ENCODE measurements around the gene EZH2. TPM values are rescaled to one million over a fixed set of nuclear protein-coding genes. Genes with fewer than 3 reads are reported as not detected.
A peak's percentile ranks its signal among the peaks of the same experiment; 100 is the strongest.

The EZH2 gene
- polyA plus RNA-seq, 2 donors = 11.0 to 11.7 TPM

DNA sequence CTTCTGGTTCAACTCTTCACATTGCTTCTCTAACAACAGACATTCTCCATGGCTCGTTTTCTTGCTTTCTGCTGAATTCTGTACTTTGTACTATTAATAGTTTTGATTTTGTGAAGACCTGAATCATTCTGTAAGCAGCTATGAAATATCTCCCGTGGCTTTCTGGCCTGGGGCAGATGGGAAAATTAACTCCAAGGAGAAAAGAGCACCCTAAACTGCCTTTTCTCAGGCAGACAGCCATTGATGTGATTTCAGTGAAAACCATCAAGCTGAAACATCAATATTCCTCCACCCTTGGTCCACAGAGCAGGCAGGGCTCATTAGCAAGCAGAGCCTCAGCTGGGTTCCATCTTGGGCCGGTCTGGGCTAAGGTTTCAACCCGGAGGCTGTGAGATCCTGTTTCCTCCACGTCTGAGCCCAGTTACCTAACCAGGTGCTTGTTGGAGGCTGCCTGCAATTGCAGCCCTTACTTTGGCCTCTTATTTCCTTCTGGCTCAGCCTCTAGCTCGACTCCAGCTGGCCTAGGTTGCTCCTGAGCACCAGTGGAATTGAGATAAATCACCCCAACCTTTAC lies 21.1 kb upstream of the EZH2 start:
- Histone ChIP-seq H3K9me3 (ENCODE audit: control insufficient read depth in 2 of 2, insufficient read depth in 1 of 2, low read depth in 1 of 2, low read length in 1 of 2) (no peaks in the 10 kb centered on the region), H3K36me3 (ENCODE audit: control insufficient read depth in 2 of 2, insufficient read depth in 2 of 2, low read length in 1 of 2) (no peaks in the 10 kb centered on the region), H3K27me3 (ENCODE audit: control insufficient read depth in 1 of 2, insufficient read depth in 2 of 2, low read length in 2 of 2) (no peaks in the 10 kb centered on the region), H3K27ac (ENCODE audit: low read depth in 2 of 2, low read length in 1 of 2) (no peak overlapping the region), H3K4me3 (ENCODE audit: low read depth in 1 of 2, low read length in 2 of 2) (no peak overlapping the region), H3K4me1 (ENCODE audit: control insufficient read depth in 2 of 2, insufficient read depth in 2 of 2, low read length in 1 of 2) (peaks cover 0 to 2% of the 10 kb centered on the region in 2 donors)
- WGBS, 2 donors = 32 to 56% methylated on average over 6 of the region's 6 CpGs

DNA sequence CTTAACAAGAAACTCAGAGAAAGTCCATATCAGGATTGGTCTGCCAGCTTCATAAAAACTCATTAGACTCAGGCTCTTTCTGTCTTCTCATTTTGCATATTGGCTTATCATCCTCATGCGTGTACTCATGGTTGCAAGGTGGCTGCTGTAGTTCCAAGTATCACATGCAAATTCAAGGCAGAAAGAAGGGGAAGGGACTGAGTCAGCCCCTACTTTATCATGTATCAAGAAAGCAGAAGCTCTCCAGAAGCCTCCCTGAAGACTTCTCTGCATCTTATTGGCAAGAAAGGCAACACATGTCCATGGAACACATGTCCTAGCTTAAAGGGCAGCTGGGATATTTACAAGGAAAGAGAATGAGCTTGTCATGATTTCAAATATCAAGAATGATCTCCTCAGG lies 19.4 kb upstream of the EZH2 start:
- H3K4me3 ChIP-seq (ENCODE audit: low read depth in 1 of 2, low read length in 2 of 2) = no peak overlapping the region
- no peaks in the 10 kb centered on the region for H3K9me3 ChIP-seq (ENCODE audit: control insufficient read depth in 2 of 2, insufficient read depth in 1 of 2, low read depth in 1 of 2, low read length in 1 of 2)
- WGBS, 2 donors = 91 to 98% methylated on average over 1 of the region's 1 CpG

DNA sequence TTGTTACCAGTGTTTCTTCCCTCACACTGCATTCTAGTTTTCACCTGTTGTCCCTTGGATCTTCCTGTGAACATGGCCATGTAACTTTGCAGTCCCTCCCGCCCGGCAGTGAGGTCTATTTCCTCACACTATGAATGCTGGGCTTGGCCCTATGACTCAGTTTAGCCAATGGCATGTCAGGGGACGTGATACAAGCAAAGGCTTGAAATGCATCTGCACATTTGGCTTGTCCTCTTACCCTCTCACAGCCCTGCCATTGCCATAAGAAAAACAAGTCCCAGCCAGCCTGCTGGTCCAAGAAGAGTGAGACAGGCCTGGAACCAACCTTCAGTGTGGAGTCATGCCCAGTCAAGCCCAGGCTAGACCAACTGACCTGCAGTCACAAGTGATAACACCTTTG lies 17.1 kb upstream of the EZH2 start:
- H3K27me3 ChIP-seq (ENCODE audit: control insufficient read depth in 1 of 2, insufficient read depth in 2 of 2, low read length in 2 of 2) = no peaks in the 10 kb centered on the region
- H3K27ac ChIP-seq (ENCODE audit: low read depth in 2 of 2, low read length in 1 of 2) = peak overlapping the region in 1 of 2 donors; percentile 59

More for the DNA sequence above, 19.4 kb upstream of the EZH2 start:
- Histone ChIP-seq H3K27me3 (ENCODE audit: control insufficient read depth in 1 of 2, insufficient read depth in 2 of 2, low read length in 2 of 2) (no peaks in the 10 kb centered on the region), H3K36me3 (ENCODE audit: control insufficient read depth in 2 of 2, insufficient read depth in 2 of 2, low read length in 1 of 2) (no peaks in the 10 kb centered on the region), H3K27ac (ENCODE audit: low read depth in 2 of 2, low read length in 1 of 2) (no peak overlapping the region), H3K4me1 (ENCODE audit: control insufficient read depth in 2 of 2, insufficient read depth in 2 of 2, low read length in 1 of 2) (peaks cover 0 to 2% of the 10 kb centered on the region in 2 donors)

DNA sequence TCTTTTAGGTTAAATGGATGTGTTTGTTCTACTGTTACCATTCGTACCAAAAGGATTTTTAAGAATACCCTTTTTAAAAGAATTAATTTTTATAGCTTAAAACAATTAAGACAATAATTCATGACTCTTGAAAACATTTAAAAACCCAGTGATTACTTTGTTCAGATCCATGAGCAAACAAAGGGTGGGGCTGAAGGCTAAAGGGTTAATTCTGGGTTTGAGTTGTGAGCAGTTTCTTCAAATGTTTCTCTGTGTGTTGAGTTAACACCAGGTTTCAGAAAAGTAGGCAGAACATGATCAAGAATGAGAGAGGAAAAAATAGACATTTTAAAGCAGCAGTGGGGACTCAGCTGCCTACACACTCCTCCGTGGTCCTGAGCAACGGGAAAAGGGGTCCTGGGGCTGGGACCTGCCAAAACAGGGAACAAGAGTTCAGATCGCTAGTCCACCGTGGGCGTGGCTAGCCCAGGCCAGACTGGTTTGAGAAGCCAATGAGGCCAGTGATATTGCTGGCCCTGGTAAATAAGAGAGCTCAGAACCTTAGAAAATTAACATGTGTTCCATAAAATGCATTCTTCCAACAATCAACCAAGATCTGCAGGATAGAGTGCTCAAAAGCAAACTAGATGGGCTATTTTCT lies 14.9 kb upstream of the EZH2 start:
- Histone ChIP-seq H3K4me3 (ENCODE audit: low read depth in 1 of 2, low read length in 2 of 2) (no peak overlapping the region), H3K27me3 (ENCODE audit: control insufficient read depth in 1 of 2, insufficient read depth in 2 of 2, low read length in 2 of 2) (no peaks in the 10 kb centered on the region), H3K36me3 (ENCODE audit: control insufficient read depth in 2 of 2, insufficient read depth in 2 of 2, low read length in 1 of 2) (no peaks in the 10 kb centered on the region), H3K9me3 (ENCODE audit: control insufficient read depth in 2 of 2, insufficient read depth in 1 of 2, low read depth in 1 of 2, low read length in 1 of 2) (no peaks in the 10 kb centered on the region), H3K4me1 (ENCODE audit: control insufficient read depth in 2 of 2, insufficient read depth in 2 of 2, low read length in 1 of 2) (peaks cover 0 to 2% of the 10 kb centered on the region in 2 donors), H3K27ac (ENCODE audit: low read depth in 2 of 2, low read length in 1 of 2) (peak overlapping the region in 1 of 2 donors; percentile 47)
- WGBS, 2 donors = 37 to 46% methylated on average over 6 of the region's 6 CpGs

More for the DNA sequence above, 17.1 kb upstream of the EZH2 start:
- Histone ChIP-seq H3K4me3 (ENCODE audit: low read depth in 1 of 2, low read length in 2 of 2) (no peak overlapping the region), H3K4me1 (ENCODE audit: control insufficient read depth in 2 of 2, insufficient read depth in 2 of 2, low read length in 1 of 2) (peaks cover 0 to 2% of the 10 kb centered on the region in 2 donors), H3K36me3 (ENCODE audit: control insufficient read depth in 2 of 2, insufficient read depth in 2 of 2, low read length in 1 of 2) (no peaks in the 10 kb centered on the region), H3K9me3 (ENCODE audit: control insufficient read depth in 2 of 2, insufficient read depth in 1 of 2, low read depth in 1 of 2, low read length in 1 of 2) (no peaks in the 10 kb centered on the region)
- 46 to 65% methylated on average over 3 of the region's 3 CpGs for WGBS, 2 donors

- WGBS, 2 donors = 63 to 76% methylated on average over 2 of the region's 2 CpGs
- Histone ChIP-seq H3K27ac (ENCODE audit: low read depth in 2 of 2, low read length in 1 of 2) (no peak overlapping the region), H3K4me3 (ENCODE audit: low read depth in 1 of 2, low read length in 2 of 2) (no peak overlapping the region), H3K27me3 (ENCODE audit: control insufficient read depth in 1 of 2, insufficient read depth in 2 of 2, low read length in 2 of 2) (peaks cover 0 to 2% of the 10 kb centered on the region in 2 donors), H3K36me3 (ENCODE audit: control insufficient read depth in 2 of 2, insufficient read depth in 2 of 2, low read length in 1 of 2) (no peaks in the 10 kb centered on the region), H3K4me1 (ENCODE audit: control insufficient read depth in 2 of 2, insufficient read depth in 2 of 2, low read length in 1 of 2) (no peaks in the 10 kb centered on the region), H3K9me3 (ENCODE audit: control insufficient read depth in 2 of 2, insufficient read depth in 1 of 2, low read depth in 1 of 2, low read length in 1 of 2) (no peaks in the 10 kb centered on the region)
These were observed 10.5 kb upstream of the EZH2 start for GRCh38 chr7:148894591-148894990.

DNA sequence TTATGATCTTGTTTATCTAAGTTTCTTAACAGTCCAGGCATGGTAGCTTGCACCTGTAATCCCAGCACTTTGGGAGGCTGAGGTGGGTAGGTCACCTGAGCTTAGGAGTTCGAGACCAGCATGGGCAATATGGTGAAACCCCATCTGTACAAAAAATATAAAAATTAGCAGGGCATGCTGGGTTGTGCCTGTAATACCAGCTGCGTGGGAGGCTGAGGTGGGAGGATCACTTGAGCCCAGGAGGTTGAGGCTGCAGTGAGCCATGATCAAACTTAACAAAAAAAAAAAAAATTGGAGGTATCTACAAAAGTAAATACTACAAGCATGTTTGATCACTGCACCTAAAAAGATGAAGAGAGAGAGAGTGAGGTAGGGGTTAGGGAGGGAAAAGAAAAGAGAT lies 9.0 kb upstream of the EZH2 start:
- WGBS, 2 donors = 80 to 93% methylated on average over 2 of the region's 2 CpGs

DNA sequence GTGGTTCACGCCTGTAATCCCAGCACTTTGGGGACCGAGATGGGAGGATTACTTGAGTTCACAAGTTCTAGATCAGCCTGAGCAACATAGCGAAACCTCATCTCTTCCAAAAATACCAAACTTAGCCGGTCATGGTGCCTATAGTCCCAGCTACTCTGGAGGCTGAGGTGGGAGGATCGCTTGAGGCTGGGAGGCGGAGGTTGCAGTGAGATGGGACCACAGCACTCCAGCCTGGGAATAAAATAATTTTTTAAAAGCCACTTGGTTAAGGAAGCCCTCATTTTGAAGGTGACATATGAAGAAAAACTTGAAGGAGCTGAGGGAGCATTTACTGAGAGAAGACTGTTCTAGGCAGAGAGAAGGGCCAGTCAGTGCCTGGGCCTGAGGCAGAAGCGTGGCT lies 4.2 kb upstream of the EZH2 start:
- H3K27ac ChIP-seq (ENCODE audit: low read depth in 2 of 2, low read length in 1 of 2) = no peak overlapping the region
- peaks cover 0 to 2% of the 10 kb centered on the region in 2 donors for H3K27me3 ChIP-seq (ENCODE audit: control insufficient read depth in 1 of 2, insufficient read depth in 2 of 2, low read length in 2 of 2)
- 96 to 97% methylated on average over 7 of the region's 7 CpGs for WGBS, 2 donors
- no peaks in the 10 kb centered on the region for H3K36me3 ChIP-seq (ENCODE audit: control insufficient read depth in 2 of 2, insufficient read depth in 2 of 2, low read length in 1 of 2)
- H3K9me3 ChIP-seq (ENCODE audit: control insufficient read depth in 2 of 2, insufficient read depth in 1 of 2, low read depth in 1 of 2, low read length in 1 of 2) = no peaks in the 10 kb centered on the region
- peaks cover 0 to 3% of the 10 kb centered on the region in 2 donors for H3K4me1 ChIP-seq (ENCODE audit: control insufficient read depth in 2 of 2, insufficient read depth in 2 of 2, low read length in 1 of 2)
- no peak overlapping the region for H3K4me3 ChIP-seq (ENCODE audit: low read depth in 1 of 2, low read length in 2 of 2)

More for the DNA sequence above, 9.0 kb upstream of the EZH2 start:
- no peak overlapping the region for H3K27ac ChIP-seq (ENCODE audit: low read depth in 2 of 2, low read length in 1 of 2)
- H3K9me3 ChIP-seq (ENCODE audit: control insufficient read depth in 2 of 2, insufficient read depth in 1 of 2, low read depth in 1 of 2, low read length in 1 of 2) = no peaks in the 10 kb centered on the region
- no peaks in the 10 kb centered on the region for H3K4me1 ChIP-seq (ENCODE audit: control insufficient read depth in 2 of 2, insufficient read depth in 2 of 2, low read length in 1 of 2)
- no peaks in the 10 kb centered on the region for H3K36me3 ChIP-seq (ENCODE audit: control insufficient read depth in 2 of 2, insufficient read depth in 2 of 2, low read length in 1 of 2)
- H3K4me3 ChIP-seq (ENCODE audit: low read depth in 1 of 2, low read length in 2 of 2) = no peak overlapping the region
- H3K27me3 ChIP-seq (ENCODE audit: control insufficient read depth in 1 of 2, insufficient read depth in 2 of 2, low read length in 2 of 2) = peaks cover 0 to 2% of the 10 kb centered on the region in 2 donors

GRCh38 chr7:148886844-148887243 lies 2.8 kb upstream of the EZH2 start:
- no peaks in the 10 kb centered on the region for H3K27me3 ChIP-seq (ENCODE audit: control insufficient read depth in 1 of 2, insufficient read depth in 2 of 2, low read length in 2 of 2)
- no peak overlapping the region for H3K27ac ChIP-seq (ENCODE audit: low read depth in 2 of 2, low read length in 1 of 2)
- 85 to 87% methylated on average over 4 of the region's 4 CpGs for WGBS, 2 donors
- no peaks in the 10 kb centered on the region for H3K36me3 ChIP-seq (ENCODE audit: control insufficient read depth in 2 of 2, insufficient read depth in 2 of 2, low read length in 1 of 2)
- peaks cover 0 to 3% of the 10 kb centered on the region in 2 donors for H3K4me1 ChIP-seq (ENCODE audit: control insufficient read depth in 2 of 2, insufficient read depth in 2 of 2, low read length in 1 of 2)
- H3K4me3 ChIP-seq (ENCODE audit: low read depth in 1 of 2, low read length in 2 of 2) = no peak overlapping the region
- no peaks in the 10 kb centered on the region for H3K9me3 ChIP-seq (ENCODE audit: control insufficient read depth in 2 of 2, insufficient read depth in 1 of 2, low read depth in 1 of 2, low read length in 1 of 2)

DNA sequence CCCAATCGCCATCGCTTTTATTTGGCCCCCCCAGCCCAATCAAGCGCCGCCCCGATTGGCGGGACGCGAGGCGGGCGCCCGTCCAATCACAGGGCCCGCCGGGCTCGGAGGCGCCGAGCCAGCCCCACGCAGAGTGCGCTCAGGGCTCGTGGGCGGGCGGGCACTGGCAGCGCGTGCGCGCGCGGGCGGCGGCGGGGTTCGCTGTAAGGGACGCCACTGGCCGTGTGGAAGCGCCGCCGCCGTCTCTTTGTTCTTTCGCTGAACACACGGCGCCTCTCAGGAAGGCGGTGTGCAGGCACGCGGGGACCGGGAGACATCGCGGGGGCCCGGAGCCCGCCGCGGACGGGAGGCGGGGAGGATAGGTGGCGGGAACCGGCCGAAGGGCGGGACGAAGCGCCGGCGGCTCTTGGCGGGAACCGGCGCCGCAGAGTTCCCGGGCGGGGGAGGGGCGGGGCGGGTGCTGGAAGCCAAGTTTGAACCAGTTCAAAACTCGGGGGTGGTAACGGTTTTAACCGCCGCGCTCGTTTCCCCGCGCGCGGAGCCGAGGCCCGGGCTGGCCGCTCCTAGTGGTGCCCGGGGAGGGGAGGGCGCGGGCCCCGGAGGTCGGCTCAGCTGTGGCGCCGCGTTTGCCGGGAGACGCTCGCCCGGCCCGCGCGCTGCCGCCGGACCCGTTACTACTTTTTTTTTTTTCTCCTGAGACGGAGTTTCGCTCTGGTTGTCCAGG lies 370 bp upstream of the EZH2 start:
- H3K36me3 ChIP-seq (ENCODE audit: control insufficient read depth in 2 of 2, insufficient read depth in 2 of 2, low read length in 1 of 2) = no peaks in the 10 kb centered on the region
- H3K27ac ChIP-seq (ENCODE audit: low read depth in 2 of 2, low read length in 1 of 2) = peak overlapping the region; percentile 97 to 98
- H3K4me3 ChIP-seq (ENCODE audit: low read depth in 1 of 2, low read length in 2 of 2) = peak overlapping the region; percentile 79 to 98
- H3K27me3 ChIP-seq (ENCODE audit: control insufficient read depth in 1 of 2, insufficient read depth in 2 of 2, low read length in 2 of 2) = no peaks in the 10 kb centered on the region
- H3K4me1 ChIP-seq (ENCODE audit: control insufficient read depth in 2 of 2, insufficient read depth in 2 of 2, low read length in 1 of 2) = peaks cover 0 to 3% of the 10 kb centered on the region in 2 donors
- H3K9me3 ChIP-seq (ENCODE audit: control insufficient read depth in 2 of 2, insufficient read depth in 1 of 2, low read depth in 1 of 2, low read length in 1 of 2) = no peaks in the 10 kb centered on the region
- WGBS, 2 donors = 0 to 1% methylated on average over 74 to 101 of the region's 101 CpGs

Measured in esophagus (tissue), 2 donors.